WTC11 (cell line): ENCODE results near the gene EDN3. TPM values are rescaled to one million over a fixed set of nuclear protein-coding genes. Genes with fewer than 3 reads are reported as not detected.

Source experiments
- ATAC-seq: fragments of 200-7000 bp; cut with Tn5 transposase; 2 replicates; pipeline ENCODE4 v1.10.0; 2021; ENCODE audit warnings: mild to moderate bottlenecking, moderate library complexity
- CTCF ChIA-PET: fragments of 300-600 bp; sonication (Branson Sonifier 250); formaldehyde crosslinking; loops from one replicate; lab custom pipeline; 2021; ENCODE audit warnings: antibody characterized with exemption; lab: Charles Lee
- POLR2A ChIA-PET: fragments of 350-600 bp; sonication (Branson Sonifier 250); formaldehyde crosslinking; loops from one replicate; lab custom pipeline; 2021; ENCODE audit warnings: antibody characterized with exemption; lab: Charles Lee
- DNase-seq: peaks from one replicate; pipeline ENCODE4 v3.0.0; 2021; ENCODE audit warnings: low spot score
- H3K27ac Mint-ChIP-seq: 2 replicates; pipeline ENCODE4 v1.8.0; 2021; ENCODE audit warnings: mixed read lengths
- H3K27me3 Mint-ChIP-seq: 2 replicates; pipeline ENCODE4 v1.8.0; 2021; ENCODE audit warnings: low read depth, mild to moderate bottlenecking, moderate library complexity, mixed read lengths
- H3K36me3 Mint-ChIP-seq: 2 replicates; pipeline ENCODE4 v1.8.0; 2021; ENCODE audit warnings: mixed read lengths
- H3K4me1 Mint-ChIP-seq: 2 replicates; pipeline ENCODE4 v1.8.0; 2022; ENCODE audit warnings: mixed read lengths
- H3K4me3 Mint-ChIP-seq: 2 replicates; pipeline ENCODE4 v1.8.0; 2021; ENCODE audit warnings: mild to moderate bottlenecking, moderate library complexity, mixed read lengths
- H3K9me3 Mint-ChIP-seq: 2 replicates; pipeline ENCODE4 v1.8.0; 2021; ENCODE audit warnings: mixed read lengths
- ATF6 ChIP-seq: sonication (generic); formaldehyde crosslinking; IDR thresholded peaks from 2 replicates; pipeline ENCODE4 v1.8.1; 2023; ENCODE audit warnings: mild to moderate bottlenecking, missing genetic modification reagents
- CDX4 ChIP-seq: fragments of 250-450 bp; sonication (Bioruptor Pico); IDR thresholded peaks from 2 replicates; pipeline ENCODE4 v1.9.0; 2021; ENCODE audit warnings: moderate library complexity, mild to moderate bottlenecking, inconsistent platforms, borderline replicate concordance
- E2F1 ChIP-seq: sonication (generic); formaldehyde crosslinking; IDR thresholded peaks from 2 replicates; pipeline ENCODE4 v1.8.0; 2022; ENCODE audit warnings: mild to moderate bottlenecking, missing genetic modification reagents
- FOXJ3 ChIP-seq: sonication (generic); formaldehyde crosslinking; IDR thresholded peaks from 2 replicates; pipeline ENCODE4 v1.9.0; 2021; ENCODE audit warnings: missing genetic modification reagents, mild to moderate bottlenecking, borderline replicate concordance
- GTF2I ChIP-seq: fragments of 250-450 bp; sonication (Bioruptor Pico); conservative IDR thresholded peaks from 2 replicates; pipeline ENCODE4 v1.4.0; 2021; ENCODE audit warnings: mild to moderate bottlenecking
- NFE2L1 ChIP-seq: sonication (generic); formaldehyde crosslinking; IDR thresholded peaks from 2 replicates; pipeline ENCODE4 v1.8.1; 2023; ENCODE audit warnings: missing genetic modification reagents
- NR3C1 ChIP-seq: sonication (generic); formaldehyde crosslinking; conservative IDR thresholded peaks from 2 replicates; pipeline ENCODE4 v1.8.1; 2023; ENCODE audit warnings: low read depth, mild to moderate bottlenecking, missing genetic modification reagents
- SMAD3 ChIP-seq: sonication (generic); formaldehyde crosslinking; IDR thresholded peaks from 2 replicates; pipeline ENCODE4 v1.8.0; 2022; ENCODE audit warnings: missing genetic modification reagents, mild to moderate bottlenecking, borderline replicate concordance
- SOX15 ChIP-seq: fragments of 250-450 bp; sonication (Bioruptor Pico); IDR thresholded peaks from 2 replicates; pipeline ENCODE4 v1.9.0; 2021; ENCODE audit warnings: mild to moderate bottlenecking
- TEAD4 ChIP-seq: sonication (generic); formaldehyde crosslinking; IDR thresholded peaks from 2 replicates; pipeline ENCODE4 v1.8.0; 2022; ENCODE audit warnings: mild to moderate bottlenecking, missing genetic modification reagents
- TP53 ChIP-seq: sonication (generic); formaldehyde crosslinking; IDR thresholded peaks from 2 replicates; pipeline ENCODE4 v1.8.1; 2023; ENCODE audit warnings: mild to moderate bottlenecking, missing genetic modification reagents
- USF2 ChIP-seq: sonication (generic); formaldehyde crosslinking; IDR thresholded peaks from 2 replicates; pipeline ENCODE4 v1.8.1; 2023; ENCODE audit warnings: mild to moderate bottlenecking, missing genetic modification reagents, moderate library complexity
- ZNF121 ChIP-seq: sonication (generic); formaldehyde crosslinking; IDR thresholded peaks from 2 replicates; pipeline ENCODE4 v1.8.0; 2023; ENCODE audit warnings: missing genetic modification reagents
- ZNF219 ChIP-seq: sonication (generic); formaldehyde crosslinking; IDR thresholded peaks from 2 replicates; pipeline ENCODE4 v1.8.0; 2023; ENCODE audit warnings: missing genetic modification reagents, mild to moderate bottlenecking, borderline replicate concordance
- ZNF396 ChIP-seq: fragments of 250-450 bp; sonication (Bioruptor Pico); IDR thresholded peaks from 2 replicates; pipeline ENCODE4 v1.8.0; 2021; ENCODE audit warnings: mild to moderate bottlenecking, moderate library complexity, borderline replicate concordance
- ZNF416 ChIP-seq: fragments of 250-450 bp; sonication (Bioruptor Pico); IDR thresholded peaks from 2 replicates; pipeline ENCODE4 v1.9.0; 2021; ENCODE audit warnings: mild to moderate bottlenecking, inconsistent platforms
- total RNA-seq: library from RNA; stranded (reverse); gene quantifications from 3 replicates; pipeline ENCODE4 v1.2.3, GENCODE V29; 2021
- TF ChIP-seq, protein P1 (sequence below): sonication (generic); formaldehyde crosslinking; IDR thresholded peaks from 2 replicates; pipeline ENCODE4 v1.8.1; 2022; ENCODE audit warnings: mild to moderate bottlenecking, missing genetic modification reagents, moderate library complexity, borderline replicate concordance
- TF ChIP-seq, protein P2 (sequence below): sonication (generic); formaldehyde crosslinking; IDR thresholded peaks from 2 replicates; pipeline ENCODE4 v1.8.0; 2022; ENCODE audit warnings: mild to moderate bottlenecking, missing genetic modification reagents

Gene EDN3
- total RNA-seq, 1 experiment from 2014 or later, result 0.13 TPM

- TF ChIP-seq NR3C1 (CRISPR knock-in tag), result no peak
- TF ChIP-seq, protein P1, sequence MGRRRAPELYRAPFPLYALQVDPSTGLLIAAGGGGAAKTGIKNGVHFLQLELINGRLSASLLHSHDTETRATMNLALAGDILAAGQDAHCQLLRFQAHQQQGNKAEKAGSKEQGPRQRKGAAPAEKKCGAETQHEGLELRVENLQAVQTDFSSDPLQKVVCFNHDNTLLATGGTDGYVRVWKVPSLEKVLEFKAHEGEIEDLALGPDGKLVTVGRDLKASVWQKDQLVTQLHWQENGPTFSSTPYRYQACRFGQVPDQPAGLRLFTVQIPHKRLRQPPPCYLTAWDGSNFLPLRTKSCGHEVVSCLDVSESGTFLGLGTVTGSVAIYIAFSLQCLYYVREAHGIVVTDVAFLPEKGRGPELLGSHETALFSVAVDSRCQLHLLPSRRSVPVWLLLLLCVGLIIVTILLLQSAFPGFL (CRISPR knock-in tag), result no peak
- no peak for TF ChIP-seq NFE2L1 (CRISPR knock-in tag)
- TF ChIP-seq TEAD4, result no peak
Observed at GRCh38 chr20:59273739-59274357, 26.6 kb upstream of the EDN3 start (continued).

DNA sequence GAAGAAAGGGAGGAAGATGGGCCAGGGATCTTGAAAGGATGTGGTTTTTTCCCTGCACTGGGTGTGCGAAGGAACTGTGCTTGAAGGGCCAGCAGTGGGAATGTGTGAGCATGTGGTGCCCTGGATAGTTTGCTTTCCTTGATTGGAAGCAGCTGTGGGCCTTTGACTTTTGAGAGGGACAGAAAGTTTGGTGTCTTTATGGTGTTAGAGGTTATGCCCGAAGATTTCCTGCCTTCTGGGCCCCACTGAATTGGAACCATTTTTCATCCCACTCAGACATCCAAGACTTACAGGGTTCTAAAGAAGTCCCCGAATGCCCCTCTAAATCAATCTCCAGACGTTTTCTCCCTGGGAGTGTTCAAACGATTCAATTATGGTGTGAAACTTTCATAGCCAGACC is 23.5 kb upstream of the EDN3 start:
- ATAC-seq (no peak), DNase-seq (no peak)
- CTCF ChIA-PET, result no interaction called here
- H3K9me3 Mint-ChIP-seq, result no peaks in the 10 kb centered on the region
- no peak overlapping the region for H3K27ac Mint-ChIP-seq
- POLR2A ChIA-PET, result no interaction called here
- no peaks in the 10 kb centered on the region for H3K36me3 Mint-ChIP-seq
- peaks cover 45% of the 10 kb centered on the region for H3K27me3 Mint-ChIP-seq
- no peaks in the 10 kb centered on the region for H3K4me1 Mint-ChIP-seq
- H3K4me3 Mint-ChIP-seq, result no peak overlapping the region
- no peak for TF ChIP-seq ZNF121
- TF ChIP-seq ZNF396 (CRISPR knock-in tag), result no peak
- TF ChIP-seq ZNF219 (CRISPR knock-in tag), result no peak
- no peak for TF ChIP-seq SOX15
- no peak for TF ChIP-seq GTF2I (CRISPR knock-in tag)
- TF ChIP-seq ZNF416, result no peak
- no peak for TF ChIP-seq USF2
- TF ChIP-seq NR3C1 (CRISPR knock-in tag), result no peak
- TF ChIP-seq ATF6 (CRISPR knock-in tag), result no peak
- no peak for TF ChIP-seq CDX4 (CRISPR knock-in tag)
- TF ChIP-seq TP53 (CRISPR knock-in tag), result no peak
- TF ChIP-seq, protein P1 (CRISPR knock-in tag), result no peak
- no peak for TF ChIP-seq FOXJ3 (CRISPR knock-in tag)
- no peak for TF ChIP-seq SMAD3 (CRISPR knock-in tag)
- TF ChIP-seq, protein P2, sequence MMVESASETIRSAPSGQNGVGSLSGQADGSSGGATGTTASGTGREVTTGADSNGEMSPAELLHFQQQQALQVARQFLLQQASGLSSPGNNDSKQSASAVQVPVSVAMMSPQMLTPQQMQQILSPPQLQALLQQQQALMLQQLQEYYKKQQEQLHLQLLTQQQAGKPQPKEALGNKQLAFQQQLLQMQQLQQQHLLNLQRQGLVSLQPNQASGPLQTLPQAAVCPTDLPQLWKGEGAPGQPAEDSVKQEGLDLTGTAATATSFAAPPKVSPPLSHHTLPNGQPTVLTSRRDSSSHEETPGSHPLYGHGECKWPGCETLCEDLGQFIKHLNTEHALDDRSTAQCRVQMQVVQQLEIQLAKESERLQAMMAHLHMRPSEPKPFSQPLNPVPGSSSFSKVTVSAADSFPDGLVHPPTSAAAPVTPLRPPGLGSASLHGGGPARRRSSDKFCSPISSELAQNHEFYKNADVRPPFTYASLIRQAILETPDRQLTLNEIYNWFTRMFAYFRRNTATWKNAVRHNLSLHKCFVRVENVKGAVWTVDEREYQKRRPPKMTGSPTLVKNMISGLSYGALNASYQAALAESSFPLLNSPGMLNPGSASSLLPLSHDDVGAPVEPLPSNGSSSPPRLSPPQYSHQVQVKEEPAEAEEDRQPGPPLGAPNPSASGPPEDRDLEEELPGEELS (CRISPR knock-in tag), result no peak
- no peak for TF ChIP-seq E2F1
